ENCODE data around the gene PWP1. TPM values are rescaled to one million over a fixed set of nuclear protein-coding genes. Genes with fewer than 3 reads are reported as not detected.
"Not testable (repeated sequence)": the region's sequence is repeated elsewhere in the genome, so short reads cannot be mapped to it uniquely, and the experiment has no call there.

PWP1 gene
- total RNA-seq, 1 experiment from 2014 or later: 102 TPM

- DNase-seq (ENCODE audit: low read depth, low spot score): no peak
- in situ Hi-C loops (cut with HindIII; ENCODE audit: low pct_unique_long_range_greater_than_20kb, low sequenced_read_pairs): no loop called here
These were observed 30.2 kb downstream of the PWP1 start for GRCh38 chr12:107715780-107716179.

GRCh38 chr12:107718606-107719005 lies 33.0 kb downstream of the PWP1 start:
- in situ Hi-C loops (cut with HindIII; ENCODE audit: low pct_unique_long_range_greater_than_20kb, low sequenced_read_pairs): no loop called here
- DNase-seq (ENCODE audit: low read depth, low spot score): no peak

- DNase-seq (ENCODE audit: low read depth, low spot score); in situ Hi-C loops (cut with HindIII; ENCODE audit: low pct_unique_long_range_greater_than_20kb, low sequenced_read_pairs): not testable (repeated sequence)
These were observed 41.7 kb downstream of the PWP1 start for GRCh38 chr12:107727327-107727726.

GRCh38 chr12:107727742-107728141 lies 42.1 kb downstream of the PWP1 start:
- in situ Hi-C loops (cut with HindIII; ENCODE audit: low pct_unique_long_range_greater_than_20kb, low sequenced_read_pairs); DNase-seq (ENCODE audit: low read depth, low spot score): not testable (repeated sequence)

GRCh38 chr12:107730618-107731341 lies 45.2 kb downstream of the PWP1 start:
- in situ Hi-C loops (cut with HindIII; ENCODE audit: low pct_unique_long_range_greater_than_20kb, low sequenced_read_pairs): no loop called here
- DNase-seq (ENCODE audit: low read depth, low spot score): no peak

GRCh38 chr12:107731366-107731765 lies 45.8 kb downstream of the PWP1 start:
- DNase-seq (ENCODE audit: low read depth, low spot score): no peak
- in situ Hi-C loops (cut with HindIII; ENCODE audit: low pct_unique_long_range_greater_than_20kb, low sequenced_read_pairs): no loop called here

- DNase-seq (ENCODE audit: low read depth, low spot score): no peak
- in situ Hi-C loops (cut with HindIII; ENCODE audit: low pct_unique_long_range_greater_than_20kb, low sequenced_read_pairs): no loop called here
These were observed 46.8 kb downstream of the PWP1 start for GRCh38 chr12:107732365-107732764.

GRCh38 chr12:107734139-107734538 lies 48.5 kb downstream of the PWP1 start:
- DNase-seq (ENCODE audit: low read depth, low spot score): no peak
- in situ Hi-C loops (cut with HindIII; ENCODE audit: low pct_unique_long_range_greater_than_20kb, low sequenced_read_pairs): no loop called here

GRCh38 chr12:107735763-107736162 lies 50.2 kb downstream of the PWP1 start:
- DNase-seq (ENCODE audit: low read depth, low spot score): no peak
- in situ Hi-C loops (cut with HindIII; ENCODE audit: low pct_unique_long_range_greater_than_20kb, low sequenced_read_pairs): no loop called here

- no peak for DNase-seq (ENCODE audit: low read depth, low spot score)
- in situ Hi-C loops (cut with HindIII; ENCODE audit: low pct_unique_long_range_greater_than_20kb, low sequenced_read_pairs): no loop called here
These were observed 51.3 kb downstream of the PWP1 start for GRCh38 chr12:107736914-107737313.

GRCh38 chr12:107748472-107748871 lies 62.9 kb downstream of the PWP1 start:
- in situ Hi-C loops (cut with HindIII; ENCODE audit: low pct_unique_long_range_greater_than_20kb, low sequenced_read_pairs): loop anchor here (10.0 kb wide), 1 partner anchor 74 kb away; no protein-coding TSS in a partner anchor
- DNase-seq (ENCODE audit: low read depth, low spot score): no peak

- in situ Hi-C loops (cut with HindIII; ENCODE audit: low pct_unique_long_range_greater_than_20kb, low sequenced_read_pairs): loop anchor here (10.0 kb wide), 1 partner anchor 74 kb away; no protein-coding TSS in a partner anchor
- no peak for DNase-seq (ENCODE audit: low read depth, low spot score)
These were observed 63.5 kb downstream of the PWP1 start for GRCh38 chr12:107749083-107749482.

- in situ Hi-C loops (cut with HindIII; ENCODE audit: low pct_unique_long_range_greater_than_20kb, low sequenced_read_pairs): no loop called here
- peak; percentile 58 for DNase-seq (ENCODE audit: low read depth, low spot score)
These were observed 73.8 kb downstream of the PWP1 start for GRCh38 chr12:107759410-107759809.

GRCh38 chr12:107760207-107760808 lies 74.7 kb downstream of the PWP1 start:
- DNase-seq (ENCODE audit: low read depth, low spot score): no peak
- in situ Hi-C loops (cut with HindIII; ENCODE audit: low pct_unique_long_range_greater_than_20kb, low sequenced_read_pairs): no loop called here

- peak; percentile 95 for DNase-seq (ENCODE audit: low read depth, low spot score)
- in situ Hi-C loops (cut with HindIII; ENCODE audit: low pct_unique_long_range_greater_than_20kb, low sequenced_read_pairs): no loop called here
These were observed 75.4 kb downstream of the PWP1 start, which contains the start of gene PRDM4 for GRCh38 chr12:107760809-107761501. PRDM4 (minus strand) TSS chr12:107761137; CDS start chr12:107760515, 622 bp downstream.

GRCh38 chr12:107761502-107761904 lies 75.9 kb downstream of the PWP1 start:
- in situ Hi-C loops (cut with HindIII; ENCODE audit: low pct_unique_long_range_greater_than_20kb, low sequenced_read_pairs): no loop called here

More at GRCh38 chr12:107761502-107761904, 75.9 kb downstream of the PWP1 start:
- no peak for DNase-seq (ENCODE audit: low read depth, low spot score)

Measured in SK-MEL-5 (cell line).